ENCODE results near the gene CASP5.
"Not testable (repeated sequence)": the region's sequence is repeated elsewhere in the genome, so short reads cannot be mapped to it uniquely, and the experiment has no call there.

Gene CASP5

DNA sequence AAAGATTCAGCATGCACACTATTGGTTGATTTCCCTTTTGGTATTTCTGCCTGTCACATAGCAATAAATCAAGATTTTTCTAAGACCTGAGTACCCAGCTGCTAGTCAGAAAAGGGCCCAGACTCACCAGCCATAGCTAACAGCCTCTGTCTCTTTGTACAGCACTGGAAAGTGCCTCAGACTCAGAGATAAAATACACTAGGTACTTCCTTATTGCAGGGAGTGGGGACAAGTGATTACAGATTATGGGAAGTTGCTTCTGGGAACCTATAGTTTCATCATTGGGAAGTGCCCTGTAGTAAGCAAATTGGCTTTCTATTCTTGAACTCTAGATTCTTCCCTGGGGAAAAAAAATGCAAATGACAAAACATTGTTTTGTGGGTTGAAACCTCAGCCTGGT is at the start of gene CASP5:
TSS of gene CASP5 (minus strand) at position 166 of the 400 bp plus-strand sequence. CDS start at position 134, 32 bp downstream.
- no peak for DNase-seq

DNA sequence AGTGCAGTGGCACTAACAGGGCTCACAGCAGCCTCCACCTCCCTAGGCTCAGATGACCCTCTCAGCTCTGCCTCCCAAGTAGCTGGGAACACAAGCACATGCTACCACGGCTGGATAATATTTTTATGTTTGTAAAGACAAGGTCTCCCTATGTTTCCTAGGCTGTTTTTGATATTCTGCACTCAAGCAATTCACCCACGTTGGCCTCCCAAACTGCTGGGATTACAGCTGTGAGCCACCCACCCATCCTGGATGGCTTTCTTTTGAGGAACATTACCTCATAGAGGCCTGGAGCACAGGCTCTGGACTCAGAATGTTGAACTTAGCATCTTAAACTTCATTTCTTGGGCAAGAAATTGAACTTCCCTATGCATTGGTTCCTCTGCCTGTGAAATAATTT is 49.1 kb upstream of the CASP5 start:
- not testable (repeated sequence) for DNase-seq

DNA sequence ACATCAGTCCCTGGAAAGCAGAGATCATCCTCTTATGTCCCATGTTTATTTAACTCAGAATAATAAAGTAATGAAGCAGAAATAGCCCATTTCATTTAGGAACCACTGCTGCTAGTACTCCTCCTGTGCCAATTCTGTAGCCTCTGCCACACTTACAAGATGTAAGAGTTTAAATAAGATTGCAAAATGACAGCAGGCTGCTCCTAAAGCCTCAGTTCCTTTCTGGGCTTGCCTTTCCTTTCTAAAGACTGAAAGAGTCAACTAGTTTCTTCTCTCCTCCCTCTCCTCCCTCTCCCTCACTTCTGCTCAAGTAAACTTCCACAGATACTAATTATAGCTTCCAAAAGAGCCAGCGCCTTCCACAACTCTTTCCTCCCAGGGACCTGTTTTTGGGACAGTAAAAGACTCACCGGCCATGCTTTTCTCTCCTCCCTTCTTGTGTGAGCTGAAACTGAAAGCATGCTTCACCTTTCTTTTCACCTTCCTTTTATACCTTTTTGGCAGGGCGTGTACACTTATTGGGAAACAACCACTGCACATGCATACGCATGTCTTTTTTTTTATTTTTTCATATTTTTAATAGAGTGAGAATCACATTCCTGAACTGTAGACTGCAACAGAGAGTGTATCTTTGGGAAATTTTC is 48.2 kb upstream of the CASP5 start:
- DNase-seq = peak; percentile 11

DNA sequence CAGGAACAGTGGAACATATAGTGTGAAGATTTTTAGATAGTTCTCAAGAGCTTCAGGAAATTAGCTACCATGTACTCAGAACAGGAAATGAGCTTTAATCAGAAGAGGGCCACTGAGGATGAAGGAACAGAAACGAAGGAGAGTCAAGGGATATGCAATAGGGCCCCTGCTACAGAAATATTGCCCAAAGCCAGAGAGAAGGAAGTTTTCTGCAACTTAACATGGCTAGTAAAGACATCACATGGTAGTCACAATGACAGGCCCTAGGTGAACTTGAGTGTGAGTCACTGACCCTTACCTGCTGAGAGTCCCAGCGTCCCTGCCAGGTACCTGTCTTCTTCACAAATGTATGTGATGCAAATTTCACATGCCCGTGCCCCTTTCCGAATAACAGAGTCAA is 47.3 kb upstream of the CASP5 start:
- DNase-seq = peak; percentile 28

DNA sequence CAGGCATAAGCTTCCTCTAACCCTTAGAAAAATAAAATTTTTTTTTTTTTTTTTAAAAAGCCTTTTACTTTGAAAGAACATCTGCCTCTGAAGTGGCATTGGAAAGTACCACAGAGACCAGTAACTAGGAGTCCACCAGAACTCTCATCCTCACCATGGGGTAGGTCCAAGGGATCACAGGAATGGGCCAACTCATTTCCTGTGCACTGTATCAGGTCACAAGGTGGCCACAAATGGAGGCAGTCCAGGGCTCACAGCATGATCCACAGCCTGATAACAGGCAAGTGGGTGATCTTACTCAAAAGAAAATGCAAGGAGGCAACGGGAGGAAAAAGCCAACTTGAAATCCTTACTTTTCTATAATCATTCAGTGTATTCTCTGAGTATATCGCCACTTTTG is 46.8 kb upstream of the CASP5 start:
- not testable (repeated sequence) for DNase-seq

DNA sequence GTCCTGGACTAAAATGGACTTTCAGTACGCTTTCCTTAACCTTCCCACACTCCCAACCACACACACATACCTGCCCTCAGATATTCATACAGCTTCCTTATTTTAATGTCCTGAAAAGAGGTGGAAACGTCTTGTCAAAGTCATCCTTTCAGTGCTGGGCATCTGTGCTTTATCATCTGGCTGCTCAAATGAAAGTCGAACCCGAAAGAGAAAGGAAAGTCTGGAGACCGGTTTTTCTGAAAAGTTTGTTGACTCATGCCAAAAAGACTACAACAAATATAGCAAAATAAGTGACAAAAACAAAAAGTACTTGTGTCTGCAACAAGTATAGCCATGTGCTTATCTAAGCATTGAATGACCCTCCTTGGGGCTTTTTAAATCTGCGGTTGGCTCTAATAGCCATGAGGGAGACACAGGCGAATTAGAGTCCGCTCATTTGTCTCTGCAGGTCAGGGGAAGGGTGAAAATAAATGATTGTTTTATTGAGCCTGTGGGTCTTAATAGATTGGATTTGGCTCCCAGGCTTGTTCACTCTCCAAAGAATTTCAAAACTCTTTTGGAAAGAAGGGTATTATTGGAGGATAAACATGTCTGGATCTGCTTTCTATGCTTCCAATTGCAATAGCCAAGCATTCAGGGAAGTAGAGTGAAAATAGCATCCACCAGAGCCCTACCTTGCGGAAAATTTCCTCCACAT is 40.4 kb upstream of the CASP5 start:
- not testable (repeated sequence) for DNase-seq

DNA sequence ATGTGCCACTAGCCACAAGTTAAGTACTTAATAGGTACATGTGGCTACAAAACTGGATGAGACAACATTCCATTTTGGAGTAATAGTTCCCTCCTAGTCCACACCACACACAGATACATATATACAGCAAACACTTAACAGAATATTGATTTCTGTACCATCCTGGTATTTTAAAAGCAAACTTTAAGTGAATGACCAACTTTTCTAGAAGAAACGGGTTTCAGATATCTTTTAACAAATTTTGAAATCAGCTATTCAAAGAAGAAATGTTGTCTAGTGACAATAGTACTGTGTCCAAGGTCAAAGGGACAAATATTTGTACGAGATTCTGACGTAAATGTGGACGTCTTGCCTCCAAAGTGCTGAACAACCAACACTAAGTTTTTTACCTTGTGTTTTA is 34.5 kb upstream of the CASP5 start:
- no peak for DNase-seq

DNA sequence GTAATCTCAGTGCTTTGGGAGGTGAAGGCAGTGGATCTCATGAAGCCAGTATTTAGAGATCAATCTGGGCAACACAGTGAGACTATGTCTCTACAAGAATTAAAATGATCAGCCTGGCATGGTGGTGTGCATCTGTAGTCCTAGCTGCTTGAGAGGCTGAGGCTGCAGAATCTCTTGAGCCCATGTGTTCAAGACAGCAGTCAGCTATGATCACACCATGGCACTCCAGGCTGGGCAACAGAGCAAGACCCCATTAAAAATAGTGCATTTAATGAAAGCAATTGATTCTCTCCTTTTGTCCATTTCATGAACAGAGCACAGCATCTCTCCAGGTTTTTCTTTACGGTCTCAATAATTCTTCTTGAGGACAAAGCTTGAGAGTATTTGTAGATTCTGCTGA is 33.5 kb upstream of the CASP5 start:
- DNase-seq = no peak

DNA sequence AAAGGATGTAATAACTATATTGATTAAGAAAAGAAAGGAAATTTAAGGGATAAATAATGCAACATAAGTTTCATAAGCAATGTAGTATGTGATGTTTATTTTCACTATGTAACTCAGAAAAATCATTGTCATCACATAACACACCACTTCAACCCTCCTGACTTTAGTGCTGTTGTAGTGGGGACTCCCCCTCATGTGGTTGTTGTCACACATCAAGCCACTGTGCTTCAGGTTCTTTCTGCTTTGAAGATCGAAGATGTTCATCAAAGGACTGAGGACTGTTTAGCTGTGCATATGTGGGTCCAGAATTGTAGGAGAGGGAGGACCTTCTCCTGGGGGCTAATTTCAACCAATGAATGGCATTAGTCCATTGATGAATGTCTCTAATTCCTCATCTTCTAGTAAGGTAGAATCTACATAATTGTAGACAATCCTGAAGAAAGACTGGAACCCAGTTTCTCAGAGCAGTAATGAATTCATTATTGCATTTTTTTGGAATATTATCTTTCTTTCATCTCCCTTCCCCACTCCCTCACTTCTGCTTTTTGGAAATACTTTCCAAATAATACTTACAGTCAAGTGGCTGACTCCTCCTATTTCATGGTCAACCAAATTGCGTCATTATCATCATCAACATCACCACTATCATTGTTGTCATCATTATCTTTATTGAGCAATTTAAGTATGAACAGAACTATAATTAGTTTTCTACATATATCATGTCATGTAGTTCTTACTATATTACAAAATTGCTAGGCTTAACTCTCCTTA is 31.9 kb upstream of the CASP5 start:
- no peak for DNase-seq

DNA sequence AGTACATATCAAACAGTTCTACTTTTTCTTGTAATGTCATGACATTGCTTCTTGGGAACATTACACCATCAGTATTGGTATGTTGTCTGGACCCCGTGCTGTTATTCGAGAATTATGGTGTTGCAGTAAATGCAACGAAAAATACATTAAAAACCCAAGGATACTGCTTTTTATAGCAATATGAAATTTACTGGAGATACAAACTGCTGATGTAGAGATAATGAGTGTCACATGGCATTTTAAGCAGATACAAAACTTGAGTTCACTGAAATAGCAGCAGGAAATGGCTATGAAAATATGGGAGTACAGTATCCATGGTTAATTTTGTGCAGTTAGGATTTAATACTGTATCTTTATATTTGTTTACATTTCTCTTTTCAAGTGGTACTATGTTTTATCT is 29.5 kb upstream of the CASP5 start:
- no peak for DNase-seq

DNA sequence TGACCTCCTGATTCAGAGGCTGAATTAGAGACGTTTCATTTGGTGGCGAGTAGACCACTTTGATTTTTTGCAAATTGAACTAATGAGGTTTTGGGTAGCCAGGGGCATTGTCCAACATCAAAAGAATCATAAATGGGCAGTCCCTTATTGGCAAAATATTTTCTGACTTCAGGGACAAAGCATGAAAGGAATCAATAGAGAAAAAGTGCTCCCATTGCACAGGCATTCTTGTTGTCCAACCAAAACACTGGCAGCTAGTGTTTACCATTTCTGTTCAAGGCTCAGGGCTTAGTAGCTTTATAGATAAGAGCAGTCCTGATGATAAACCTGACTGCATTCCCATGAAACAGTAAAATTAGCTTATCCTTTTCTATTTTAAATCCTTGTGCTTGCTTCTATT is 28.6 kb upstream of the CASP5 start:
- no peak for DNase-seq

DNA sequence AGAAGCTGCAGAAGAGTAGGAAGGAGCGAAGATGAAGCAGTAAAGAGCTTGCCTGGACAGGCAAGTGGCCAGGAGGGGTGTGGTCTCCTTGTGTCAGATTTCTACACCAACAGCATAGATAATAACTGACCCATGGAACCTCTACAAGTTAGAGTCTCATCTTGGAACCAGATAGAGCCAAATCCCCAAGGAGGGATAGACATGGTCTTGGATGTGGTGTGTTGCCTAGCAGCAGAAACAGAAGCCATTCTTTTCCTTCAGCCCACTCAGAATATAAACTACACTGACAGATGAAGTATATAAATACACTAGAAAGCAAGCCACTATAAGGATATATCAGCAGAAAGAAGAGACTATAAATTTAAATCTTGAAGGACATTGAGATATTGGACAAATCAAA is 26.5 kb upstream of the CASP5 start:
- DNase-seq = no peak

DNA sequence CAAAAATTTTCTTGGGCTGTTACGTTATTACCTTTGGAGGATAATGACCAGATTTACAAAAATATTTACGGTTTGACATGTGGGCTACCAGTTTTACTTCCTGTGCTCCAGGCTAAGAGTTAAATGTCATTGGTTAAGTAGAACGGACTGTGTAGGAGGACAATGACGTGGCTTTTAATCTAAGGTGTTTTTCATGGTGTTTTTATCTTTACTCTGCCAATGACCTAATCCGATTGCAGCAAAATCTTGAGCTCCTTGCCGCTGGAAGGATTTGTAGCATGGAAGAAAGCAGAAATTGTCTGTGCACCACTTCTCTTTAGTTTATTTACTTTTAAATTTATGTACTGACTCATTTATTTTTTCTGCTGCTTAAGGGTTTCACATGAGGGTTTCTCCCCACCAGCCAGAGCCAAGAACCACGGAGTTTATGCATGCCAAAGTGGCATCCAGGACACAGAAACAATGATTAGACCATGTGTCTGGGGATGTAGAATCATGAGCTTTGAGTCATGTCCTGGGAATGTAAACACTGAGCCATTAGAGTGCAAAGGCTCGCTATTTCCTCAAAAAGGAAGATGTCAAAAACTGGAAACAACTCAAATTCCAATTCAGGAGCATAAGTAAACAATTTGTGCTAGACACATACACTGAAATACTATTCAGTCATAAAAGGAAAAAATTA is 24.1 kb upstream of the CASP5 start:
- DNase-seq = no peak

DNA sequence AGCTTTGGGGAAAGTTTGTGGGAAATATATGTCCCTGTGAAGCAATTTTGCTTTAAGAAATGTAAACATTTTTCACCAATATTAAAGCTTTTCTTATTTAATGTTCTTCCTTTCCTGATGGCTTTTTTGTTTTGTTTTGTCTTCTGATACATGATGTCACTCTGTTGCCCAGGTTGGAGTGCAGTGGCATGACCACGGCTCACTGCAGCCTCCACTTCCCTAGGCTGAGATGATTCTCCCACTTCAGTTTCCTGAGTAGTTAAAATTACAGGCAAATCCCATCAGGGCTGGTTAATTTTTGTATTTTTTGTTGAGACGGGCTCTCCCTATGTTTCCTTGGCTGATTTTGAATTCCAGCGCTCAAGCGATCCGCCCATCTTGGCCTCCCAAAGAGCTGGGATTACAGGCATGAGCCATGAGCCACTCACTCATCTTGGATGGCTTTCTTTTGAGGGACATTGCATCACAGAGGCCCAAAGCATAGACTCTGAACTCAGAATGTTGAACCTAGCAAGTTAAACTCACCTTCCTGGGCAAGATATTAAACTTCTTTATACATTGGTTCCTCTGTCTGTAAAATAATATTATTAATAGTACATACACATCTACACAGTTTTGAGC is 22.8 kb upstream of the CASP5 start:
- no peak for DNase-seq

DNA sequence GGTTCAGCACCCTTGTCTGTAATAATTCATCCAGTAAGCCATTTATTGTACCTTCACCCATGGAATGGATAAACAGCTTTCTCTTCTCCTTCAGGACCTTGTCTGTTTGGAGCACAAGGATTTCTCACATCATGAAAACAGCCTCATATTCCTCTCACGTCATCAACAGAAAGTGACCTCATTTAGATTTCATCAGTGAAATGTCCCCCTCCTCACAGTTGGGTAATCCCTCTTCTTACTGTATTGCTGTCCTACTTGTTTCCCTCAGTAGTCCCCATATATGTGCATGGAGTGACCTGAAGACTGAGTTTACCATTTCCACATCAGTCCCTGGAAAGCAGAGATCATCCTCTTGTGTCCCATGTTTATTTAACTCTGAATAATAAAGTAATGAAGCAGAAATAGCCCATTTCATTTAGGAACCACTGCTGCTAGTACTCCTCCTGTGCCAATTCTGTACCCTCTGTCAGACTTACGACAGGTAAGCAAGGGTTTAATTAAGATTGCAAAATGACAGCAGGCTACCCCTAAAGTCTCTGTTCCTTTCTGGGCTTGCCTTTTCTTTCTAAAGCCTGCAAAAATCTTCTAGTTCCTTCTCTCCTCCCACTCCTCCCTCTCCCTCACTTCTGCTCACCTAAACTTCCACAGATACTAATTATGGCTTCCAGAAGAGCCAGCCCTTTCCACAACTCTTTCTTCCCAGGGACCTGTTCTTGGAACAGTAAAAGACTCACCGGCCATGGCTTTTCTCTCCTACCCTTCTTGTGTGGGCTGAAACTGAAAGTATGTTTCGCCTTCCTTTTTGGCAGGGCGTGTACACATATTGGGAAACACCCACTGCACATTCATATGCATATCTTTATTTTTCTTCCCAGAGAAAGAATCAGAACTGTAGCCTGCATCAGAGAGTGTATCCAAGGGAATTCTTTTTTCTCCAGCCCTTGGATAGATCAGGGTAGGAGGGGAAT is 21.9 kb upstream of the CASP5 start, which contains the start of gene CARD16:
TSS of gene CARD16 (minus strand) at position 779 of the 968 bp plus-strand sequence. CDS start at position 741, 38 bp downstream.
- DNase-seq = peak; percentile 50

DNA sequence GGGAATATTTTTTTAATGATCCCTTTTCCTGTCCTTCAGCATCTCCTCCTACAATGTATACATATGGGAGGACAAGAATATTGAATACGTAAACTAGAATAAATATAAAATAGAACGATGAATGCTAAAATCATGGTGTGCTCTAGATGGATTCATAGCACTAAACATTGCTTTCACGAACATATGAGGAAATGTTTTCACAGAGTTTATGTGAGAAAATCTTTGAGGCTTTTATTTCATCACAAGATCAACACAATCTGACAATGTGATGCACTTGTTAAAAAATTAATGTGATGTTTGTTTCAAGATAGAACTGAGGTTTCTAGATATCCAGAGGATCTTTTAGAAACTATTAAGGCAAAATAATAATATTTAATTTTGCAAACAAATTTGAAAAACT is 19.2 kb upstream of the CASP5 start:
- no peak for DNase-seq

DNA sequence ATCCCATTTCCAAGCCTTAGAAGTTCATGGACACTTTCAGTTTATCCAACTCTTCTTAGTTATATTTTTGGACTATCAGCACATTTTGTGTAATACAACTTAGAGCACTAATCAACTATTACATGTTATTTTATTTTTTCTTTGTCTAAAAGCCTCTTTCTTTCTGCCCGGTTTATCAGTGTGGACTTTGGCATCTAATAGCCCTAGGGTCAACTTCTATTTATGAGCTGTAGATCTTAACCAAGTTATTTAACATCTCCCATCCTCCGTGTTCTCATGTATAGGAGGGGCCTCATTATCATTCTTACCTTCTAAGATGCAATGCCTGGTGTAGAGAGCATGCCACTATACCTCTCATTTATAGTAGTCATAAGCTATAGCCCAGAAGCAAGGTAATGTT is 17.7 kb upstream of the CASP5 start:
- no peak for DNase-seq

DNA sequence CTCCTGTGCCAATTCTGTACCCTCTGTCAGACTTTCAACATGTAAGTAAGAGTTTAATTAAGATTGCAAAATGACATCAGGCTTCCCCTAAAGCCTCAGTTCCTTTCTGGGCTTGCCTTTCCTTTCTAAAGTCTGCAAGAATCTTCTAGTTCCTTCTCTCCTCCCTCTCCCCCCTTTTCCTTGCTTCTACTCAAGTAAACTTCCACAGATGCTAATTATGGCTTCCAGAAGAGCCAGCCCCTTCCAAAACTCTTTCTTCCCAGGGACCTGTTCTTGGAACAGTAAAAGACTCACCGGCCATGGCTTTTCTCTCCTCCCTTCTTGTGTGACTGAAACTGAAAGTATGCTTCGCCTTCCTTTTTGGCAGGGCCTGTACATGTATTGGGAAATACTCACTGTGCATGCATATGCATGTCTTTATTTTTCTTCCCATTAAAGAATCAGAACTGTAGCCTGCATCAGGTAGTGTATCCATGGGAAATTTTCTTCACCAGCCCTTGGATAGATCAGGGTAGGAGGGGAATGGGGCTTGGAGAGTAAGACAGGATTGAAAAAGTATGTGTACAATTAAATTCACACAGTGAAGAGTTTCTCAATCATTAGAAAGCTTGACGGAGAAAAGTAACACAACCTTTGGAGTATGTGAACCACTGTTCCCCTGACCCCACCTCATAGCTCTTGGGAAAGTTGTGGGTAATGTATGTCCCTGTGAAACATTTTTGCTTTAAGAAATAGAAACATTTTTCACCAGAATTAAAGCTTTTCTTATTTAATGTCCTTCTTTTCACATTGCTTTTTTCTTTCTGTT is 12.0 kb upstream of the CASP5 start, which contains the start of gene CASP1:
TSS of gene CASP1 (minus strand) at position 332 of the 808 bp plus-strand sequence. CDS start at position 301, 31 bp downstream.
- peak; percentile 46 for DNase-seq

DNA sequence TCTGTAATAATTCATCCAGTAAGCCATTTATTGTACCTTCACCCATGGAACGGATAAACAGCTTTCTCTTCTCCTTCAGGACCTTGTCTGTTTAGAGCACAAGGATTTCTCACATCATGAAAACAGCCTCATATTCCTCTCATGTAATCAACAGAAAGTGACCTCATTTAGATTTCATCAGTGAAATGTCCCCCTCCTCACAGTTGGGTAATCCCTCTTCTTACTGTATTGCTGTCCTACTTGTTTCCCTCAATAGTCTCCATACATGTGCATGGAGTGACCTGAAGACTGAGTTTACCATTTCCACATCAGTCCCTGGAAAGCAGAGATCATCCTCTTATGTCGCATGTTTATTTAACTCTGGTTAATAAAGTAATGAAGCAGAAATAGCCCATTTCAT is 11.4 kb upstream of the CASP5 start:
- DNase-seq = not testable (repeated sequence)

DNA sequence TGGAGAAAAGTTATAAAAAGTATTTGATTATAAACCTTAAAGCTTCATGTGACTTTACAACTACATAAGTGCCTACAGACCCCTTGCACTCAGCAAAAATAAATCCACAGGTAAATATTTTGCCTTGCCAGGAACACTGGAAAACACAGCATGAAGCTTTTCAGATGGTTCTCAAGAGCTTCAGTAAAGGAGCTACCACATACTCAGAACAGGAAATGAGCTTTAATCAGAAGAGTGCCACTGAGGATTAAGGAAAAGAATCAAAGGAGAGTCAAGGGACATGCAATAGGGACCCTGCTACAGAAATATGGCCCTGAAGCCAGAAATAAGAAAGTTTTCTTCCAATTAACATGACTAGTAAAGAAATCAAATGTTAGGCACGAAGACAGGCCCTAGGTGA is 10.8 kb upstream of the CASP5 start:
- DNase-seq = no peak
